Right lobe of liver (tissue), 4 donors: Measurements from ENCODE around the gene HOXC4.

Experiments
- CTCF ChIP-seq, 4 donors: fragments of 200-600 bp in 3 of 4; fragments of 450-650 bp in 1 of 4; IDR thresholded peaks; one replicate each; pipeline versions ENCODE4 v1.5.1 to v1.8.0; 2016 to 2022; ENCODE audit warnings: antibody characterized with exemption in 4 of 4, mild to moderate bottlenecking in 2 of 4
- POLR2A ChIP-seq: fragments of 450-650 bp; IDR thresholded peaks from one replicate; pipeline ENCODE4 v1.6.1; 2017; ENCODE audit warnings: antibody characterized with exemption, mild to moderate bottlenecking
- donor health status: DM: no; HTN: no; CAD: no.
- donor health status: DM: no; HTN: no; CAD: no.
- donor health status: DM: no; HTN: yes; CAD: no.

GRCh38 chr12:54028314-54029201 is 25.1 kb upstream of the HOXC4 start, which contains the start of gene HOXC6:
- TF ChIP-seq CTCF (IDR thresholded peaks at IDR 0.05) (no peak), POLR2A (no peak)
